HuH-7.5 (cell line): ENCODE measurements around the gene INPP1.
A peak's percentile ranks its signal among the peaks of the same experiment; 100 is the strongest.
"Not testable (repeated sequence)": the region's sequence is repeated elsewhere in the genome, so short reads cannot be mapped to it uniquely, and the experiment has no call there.

Source experiments
- DNase-seq: peaks from one replicate; pipeline ENCODE4 v3.0.0; 2011; ENCODE audit warnings: low spot score

INPP1 gene, protein sequence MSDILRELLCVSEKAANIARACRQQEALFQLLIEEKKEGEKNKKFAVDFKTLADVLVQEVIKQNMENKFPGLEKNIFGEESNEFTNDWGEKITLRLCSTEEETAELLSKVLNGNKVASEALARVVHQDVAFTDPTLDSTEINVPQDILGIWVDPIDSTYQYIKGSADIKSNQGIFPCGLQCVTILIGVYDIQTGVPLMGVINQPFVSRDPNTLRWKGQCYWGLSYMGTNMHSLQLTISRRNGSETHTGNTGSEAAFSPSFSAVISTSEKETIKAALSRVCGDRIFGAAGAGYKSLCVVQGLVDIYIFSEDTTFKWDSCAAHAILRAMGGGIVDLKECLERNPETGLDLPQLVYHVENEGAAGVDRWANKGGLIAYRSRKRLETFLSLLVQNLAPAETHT

DNA sequence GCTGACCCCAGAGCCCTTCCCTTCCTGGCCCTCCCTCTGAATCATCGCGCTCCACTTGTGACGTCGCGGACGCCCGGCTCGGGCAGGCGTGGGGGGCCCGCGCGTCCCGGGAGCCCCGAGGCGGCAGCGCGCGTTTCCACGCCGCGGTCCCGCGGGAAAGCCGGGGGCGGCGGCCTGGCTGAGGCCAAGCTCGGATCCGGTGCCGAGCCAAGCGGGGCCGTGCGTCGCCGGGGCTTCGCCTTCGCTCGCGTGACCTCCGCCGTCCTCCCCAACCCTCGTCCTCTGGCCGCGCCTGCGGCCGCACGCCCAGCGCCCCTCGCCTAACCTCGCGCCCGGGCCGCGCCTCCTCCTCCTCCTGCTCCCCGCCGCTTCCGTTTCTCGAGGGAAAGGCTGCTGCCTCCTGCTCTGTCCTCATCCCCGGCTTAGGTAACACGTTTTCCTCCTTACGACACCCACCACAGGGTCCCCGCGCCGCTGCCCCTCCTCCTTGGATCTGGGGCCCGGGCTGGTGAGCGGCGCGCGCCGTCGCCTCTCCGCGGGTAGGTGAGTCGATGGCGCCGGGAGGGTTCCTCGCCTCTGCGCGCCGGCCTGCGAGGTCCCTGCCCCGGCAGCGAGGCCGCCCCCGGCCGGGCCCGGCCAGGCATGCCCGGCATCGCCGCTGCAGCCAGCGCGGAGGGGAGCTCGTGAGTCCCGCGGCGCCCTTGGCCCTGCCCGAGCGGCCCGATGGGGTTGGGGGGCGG lies at the start of gene INPP1:
TSS of gene INPP1 (plus strand) at position 54 of the 740 bp plus-strand sequence. CDS start 16,514 bp downstream, outside the sequence.
- DNase-seq: peak; percentile 27

DNA sequence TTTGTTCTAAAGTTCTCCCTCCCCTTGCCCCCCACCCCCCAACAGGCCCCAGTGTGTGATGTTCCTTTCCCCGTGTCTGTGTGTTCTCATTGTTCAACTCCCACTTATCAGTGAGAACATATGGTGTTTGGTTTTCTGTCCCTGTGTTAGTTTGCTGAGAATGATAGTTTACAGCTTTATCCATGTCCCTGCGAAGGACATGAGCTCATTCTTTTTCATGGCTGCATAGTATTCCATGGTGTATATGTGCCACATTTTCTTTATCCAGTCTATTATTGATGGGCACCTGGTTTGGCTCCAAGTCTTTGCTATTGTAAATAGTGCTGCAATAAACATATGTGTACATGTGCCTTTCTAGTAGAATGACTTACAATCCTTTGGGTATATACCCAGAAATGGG lies 45.5 kb upstream of the INPP1 start:
- not testable (repeated sequence) for DNase-seq

DNA sequence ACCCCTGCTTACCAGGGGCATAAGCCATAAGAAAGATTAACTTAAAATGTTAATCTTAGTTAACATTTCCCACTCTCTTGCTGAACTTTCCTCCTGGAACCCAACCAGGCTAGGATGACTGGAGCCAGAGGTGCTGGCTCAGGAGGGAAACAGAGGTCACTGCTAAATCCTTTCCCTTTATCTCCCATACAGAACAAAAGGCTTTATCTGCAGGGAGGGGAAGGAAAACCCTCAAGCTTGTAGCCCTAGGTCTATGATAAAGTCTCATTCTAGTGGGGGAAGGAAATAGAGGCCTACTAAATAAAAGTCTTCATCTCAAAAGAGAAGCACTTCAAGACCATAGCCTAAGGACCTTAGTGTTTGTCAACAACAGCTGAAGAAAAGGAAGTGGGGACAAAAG lies 42.4 kb upstream of the INPP1 start:
- no peak for DNase-seq

DNA sequence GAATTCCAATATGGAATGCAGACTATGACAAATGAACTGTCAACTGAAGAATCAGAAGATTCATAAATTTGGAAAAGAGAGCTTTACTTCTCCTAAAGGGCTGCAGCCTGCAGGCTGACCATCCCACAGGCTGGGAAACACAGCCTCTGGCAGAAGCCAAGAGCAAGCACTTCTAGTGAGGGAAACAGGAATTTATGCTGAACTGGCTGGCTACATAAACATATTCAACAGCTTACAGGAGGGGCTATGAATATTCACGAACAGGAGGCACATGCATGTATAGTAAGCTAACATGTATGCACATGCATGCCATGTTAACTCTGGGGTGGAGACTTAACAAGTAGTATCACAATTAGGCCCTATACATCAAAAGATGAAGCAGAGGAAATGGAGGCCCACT lies 41.3 kb upstream of the INPP1 start:
- no peak for DNase-seq

DNA sequence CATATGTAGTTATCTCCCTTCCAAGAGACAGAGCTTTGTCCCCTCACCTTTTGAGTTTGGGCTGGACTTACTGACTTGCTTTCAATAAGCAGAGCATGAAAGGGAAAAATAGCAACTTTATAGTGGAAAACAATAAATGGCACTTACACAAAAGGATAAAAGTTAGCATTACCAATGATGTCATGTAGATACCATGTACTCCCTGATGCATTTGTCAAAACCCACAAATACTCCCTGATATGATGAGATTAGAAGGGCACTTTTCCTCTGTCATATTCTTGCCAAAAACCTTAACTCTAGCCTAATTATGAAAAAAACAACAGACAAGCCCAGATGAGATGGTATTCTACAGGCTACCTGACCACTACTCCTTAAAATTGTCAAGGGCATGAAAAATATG lies 39.7 kb upstream of the INPP1 start:
- no peak for DNase-seq

DNA sequence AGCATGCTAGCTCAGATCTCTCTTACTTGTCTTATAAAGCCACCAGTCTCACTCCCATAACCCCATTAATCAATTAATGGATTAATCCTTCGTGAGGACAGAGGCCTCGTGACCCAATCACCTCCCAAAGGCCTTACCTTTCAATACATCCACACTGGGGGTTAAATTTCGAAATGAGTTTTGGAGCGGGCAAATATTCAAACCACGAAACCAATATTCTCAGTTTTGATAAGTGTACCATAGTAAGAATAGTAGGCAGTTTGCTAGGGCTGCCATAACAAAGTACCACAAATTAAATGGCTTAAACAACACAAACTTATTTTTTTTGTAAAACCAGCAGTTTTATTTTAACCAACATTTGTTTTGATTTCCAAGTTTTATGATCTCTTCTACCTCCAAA lies 39.0 kb upstream of the INPP1 start:
- DNase-seq: no peak

DNA sequence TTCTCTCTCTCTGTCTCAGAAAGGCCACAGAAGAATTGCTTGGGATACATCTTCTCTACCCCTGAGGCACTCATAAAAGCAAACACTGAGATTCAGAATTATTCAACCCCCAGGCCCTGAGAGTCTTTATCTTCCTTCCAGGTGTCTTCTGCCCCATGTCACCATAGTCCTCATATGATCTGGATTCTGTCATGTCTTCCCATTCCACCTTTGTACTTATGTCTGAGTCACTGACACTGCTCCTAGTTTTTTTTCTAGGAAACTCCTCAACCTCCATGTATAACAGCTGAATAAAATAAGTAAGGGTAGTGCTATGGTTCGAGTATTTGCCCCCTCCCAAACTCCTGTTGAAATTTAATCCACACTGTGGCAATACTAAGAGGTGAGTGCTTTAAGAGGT lies 35.4 kb upstream of the INPP1 start:
- DNase-seq: no peak

DNA sequence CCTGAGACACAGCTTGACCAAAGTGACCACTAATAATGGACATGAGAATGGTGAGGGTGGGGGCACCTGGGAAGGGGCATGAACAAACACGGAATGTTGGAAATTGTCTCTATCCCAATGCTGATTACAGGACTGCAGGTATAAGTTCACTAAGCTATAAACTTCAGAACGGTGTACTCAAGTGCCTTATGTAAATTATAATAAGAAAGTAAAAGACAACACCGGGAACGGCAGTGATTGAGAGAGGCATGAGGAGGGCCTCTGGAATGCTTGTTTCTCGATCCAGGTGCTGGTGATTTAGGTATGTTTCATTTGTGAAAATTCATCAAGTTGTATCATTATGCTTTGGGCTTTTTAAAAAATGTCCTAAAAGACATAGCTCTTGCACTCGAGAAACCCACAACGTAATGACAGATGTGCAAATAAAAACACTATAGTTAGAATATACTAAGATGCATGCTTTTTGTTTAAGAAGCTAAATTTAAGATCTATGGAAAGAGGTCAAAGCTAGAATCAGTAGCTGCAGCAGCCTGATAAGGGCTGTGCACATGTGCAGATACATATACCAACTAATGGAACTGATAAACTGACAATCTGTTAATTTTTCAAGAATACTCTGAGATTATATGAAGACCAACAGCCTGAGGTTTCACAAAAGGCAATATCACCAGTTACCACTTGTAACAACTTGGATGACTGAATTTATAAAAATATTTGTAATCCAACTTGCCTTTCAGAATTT lies 31.3 kb upstream of the INPP1 start:
- no peak for DNase-seq

DNA sequence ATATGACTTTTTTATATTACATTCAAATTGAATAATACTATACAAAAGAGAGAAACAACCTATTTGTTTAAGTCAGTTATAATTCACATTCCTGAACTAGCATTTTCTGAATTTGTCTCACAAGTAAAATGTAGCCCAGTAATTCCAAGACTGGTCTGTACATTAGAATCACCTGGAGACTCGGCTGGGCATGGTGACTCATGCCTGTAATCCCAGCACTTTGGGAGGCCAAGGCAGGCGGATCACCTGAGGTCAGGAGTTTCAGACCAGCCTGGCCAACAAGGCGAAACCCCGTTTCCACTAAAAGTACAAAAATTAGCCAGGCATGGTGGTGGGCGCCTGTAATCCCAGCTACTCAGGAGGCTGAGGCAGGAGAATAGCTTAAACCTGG lies 30.8 kb upstream of the INPP1 start:
- DNase-seq: not testable (repeated sequence)

DNA sequence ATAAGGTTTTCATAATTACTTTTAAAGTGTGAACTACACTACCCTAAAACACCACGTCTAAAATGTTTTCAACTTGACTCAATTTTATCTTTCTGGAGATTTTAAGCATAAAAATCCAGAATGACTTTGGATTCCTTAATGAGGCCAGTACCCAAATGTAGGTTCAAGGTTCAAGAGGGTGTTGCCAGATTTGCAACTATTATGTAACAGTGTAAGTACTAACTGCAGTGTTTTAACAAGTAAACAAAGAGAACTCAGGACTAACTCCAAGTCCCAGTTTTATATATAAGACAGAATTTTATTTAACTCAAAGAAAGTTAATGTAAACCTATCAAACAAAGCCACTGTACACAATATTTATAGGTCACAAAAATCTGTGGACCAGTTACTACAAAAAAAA lies 29.5 kb upstream of the INPP1 start:
- DNase-seq: no peak

DNA sequence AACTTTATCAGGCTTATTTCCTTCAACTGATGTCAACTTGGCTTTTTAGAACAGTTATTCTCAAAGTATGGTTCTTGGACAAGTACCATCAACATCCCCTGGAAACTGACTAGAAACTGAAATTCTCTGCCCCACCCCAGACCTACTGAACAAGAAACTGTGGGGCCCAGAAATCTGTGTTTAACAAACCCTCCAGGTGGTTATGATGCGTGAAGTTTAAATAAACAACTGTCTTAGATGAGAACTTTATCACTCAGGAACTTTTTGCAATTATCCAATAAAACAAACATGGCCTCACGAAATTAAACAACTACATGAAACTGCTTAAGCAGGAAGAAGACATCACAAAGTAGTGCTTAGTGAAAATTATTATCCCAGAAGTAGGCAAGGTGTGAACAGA lies 28.1 kb upstream of the INPP1 start:
- no peak for DNase-seq

DNA sequence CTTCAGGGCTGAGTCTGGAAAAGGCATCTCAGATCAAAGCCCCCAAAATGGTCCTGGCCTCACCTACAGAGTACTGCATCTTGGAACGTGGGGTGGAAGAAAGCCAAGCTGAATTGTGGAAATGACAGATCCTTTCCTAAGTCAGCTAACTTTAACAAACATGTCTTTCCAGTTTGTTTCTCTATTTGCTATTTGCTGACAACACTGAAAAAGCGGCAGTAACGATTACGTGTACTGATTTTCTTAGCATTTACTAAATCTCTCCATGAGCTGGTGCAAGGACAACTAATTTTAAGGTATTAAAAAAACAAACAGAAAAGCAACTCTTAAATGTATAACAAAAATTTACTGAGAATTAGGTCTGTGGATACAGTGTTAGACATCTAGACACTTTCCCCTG lies 24.9 kb upstream of the INPP1 start:
- DNase-seq: no peak

DNA sequence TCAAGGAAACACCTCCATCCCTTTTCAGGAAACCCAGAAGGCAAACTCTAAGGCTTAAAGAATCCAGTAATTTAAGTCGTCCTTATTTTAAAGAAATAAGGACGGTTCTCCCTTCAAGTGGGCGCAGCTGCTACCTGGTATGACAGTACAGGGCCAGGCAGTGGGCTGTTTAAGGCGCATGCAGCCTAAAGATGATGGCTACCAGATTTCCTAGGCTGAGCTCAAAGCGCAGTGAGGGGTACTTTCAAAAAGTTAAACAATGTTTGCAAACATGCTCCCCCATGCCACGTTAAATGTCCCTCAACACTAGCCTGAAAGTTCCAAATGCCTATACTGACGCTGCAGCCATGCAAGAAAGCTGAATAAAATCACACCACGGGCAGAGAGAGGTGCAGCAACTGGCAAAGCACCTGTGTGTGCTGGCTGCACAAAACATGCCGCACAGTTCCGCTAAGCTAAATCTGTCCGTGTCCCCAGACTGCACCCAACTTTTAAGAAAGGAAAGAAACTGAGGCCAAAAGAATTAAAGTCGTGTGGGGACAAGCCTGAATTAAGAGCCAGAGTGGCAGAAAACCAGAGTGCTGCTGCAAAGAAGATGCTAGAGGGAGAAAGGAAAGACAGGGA lies 24.3 kb upstream of the INPP1 start:
- DNase-seq: no peak

DNA sequence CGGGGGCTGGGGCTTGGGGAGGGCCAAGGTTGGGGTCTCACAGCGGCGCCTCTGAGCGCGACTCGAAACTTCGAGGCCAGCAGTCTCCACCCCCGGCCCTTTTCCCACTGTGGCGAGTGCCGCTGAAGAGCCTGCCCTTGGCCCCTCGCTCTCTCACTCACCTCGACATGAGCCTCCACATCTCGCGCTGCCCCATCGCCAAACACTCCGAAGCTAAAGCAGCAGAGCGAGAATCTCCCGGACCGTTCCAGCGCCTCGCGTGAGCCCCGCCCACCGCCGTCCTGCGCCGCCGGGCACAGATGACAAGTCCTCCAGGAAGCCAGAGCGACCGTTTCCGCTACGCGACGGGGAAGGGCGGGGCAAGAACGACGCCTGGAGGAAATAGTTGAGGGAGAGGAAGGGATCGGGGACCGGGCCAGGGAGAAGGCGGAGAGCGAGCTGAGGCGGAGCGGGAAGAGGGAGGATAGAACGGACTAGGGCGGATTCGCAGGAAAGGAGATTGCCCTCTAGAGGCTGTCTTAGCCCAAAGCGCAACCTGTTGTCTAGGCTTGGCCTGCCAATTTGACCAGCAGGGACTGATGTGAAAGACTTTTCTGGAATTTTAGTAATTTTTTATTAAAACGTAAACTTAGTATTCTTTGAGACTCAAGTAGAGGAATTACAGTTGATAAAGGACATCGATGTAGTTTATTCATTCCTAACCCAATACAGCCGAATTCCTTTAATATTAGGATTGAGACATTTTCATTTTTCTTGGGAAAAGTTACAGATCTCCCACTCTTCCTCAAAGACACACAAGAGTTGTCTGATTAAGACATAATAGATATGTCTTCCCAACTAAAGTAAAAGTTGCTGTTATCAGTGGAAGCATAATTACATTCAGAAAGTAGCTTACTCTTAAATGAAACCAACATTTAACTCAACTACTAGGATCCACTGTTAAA lies 23.6 kb upstream of the INPP1 start, which contains the start of gene HIBCH:
TSS of gene HIBCH (minus strand) at position 272 of the 944 bp plus-strand sequence. CDS start at position 196, 76 bp downstream.
- peak; percentile 57 for DNase-seq

DNA sequence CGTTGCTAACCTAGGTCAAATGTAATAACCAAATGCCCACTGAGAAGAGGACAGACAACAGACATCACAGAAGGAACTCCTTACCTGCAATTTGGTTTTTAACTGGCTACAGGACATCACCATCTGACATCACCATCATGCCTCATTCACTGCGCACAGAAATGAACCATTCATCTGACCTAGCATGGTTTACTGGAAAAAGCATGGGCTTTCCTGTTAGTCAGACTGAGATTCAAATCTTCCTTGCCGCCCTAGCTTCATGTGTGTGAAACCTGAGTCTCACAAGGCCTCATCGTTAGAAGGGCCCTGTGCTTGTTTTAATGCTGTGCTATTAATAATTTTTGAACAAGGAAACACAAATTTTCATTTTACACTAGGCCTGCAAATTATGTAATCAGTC lies 22.7 kb upstream of the INPP1 start:
- no peak for DNase-seq

DNA sequence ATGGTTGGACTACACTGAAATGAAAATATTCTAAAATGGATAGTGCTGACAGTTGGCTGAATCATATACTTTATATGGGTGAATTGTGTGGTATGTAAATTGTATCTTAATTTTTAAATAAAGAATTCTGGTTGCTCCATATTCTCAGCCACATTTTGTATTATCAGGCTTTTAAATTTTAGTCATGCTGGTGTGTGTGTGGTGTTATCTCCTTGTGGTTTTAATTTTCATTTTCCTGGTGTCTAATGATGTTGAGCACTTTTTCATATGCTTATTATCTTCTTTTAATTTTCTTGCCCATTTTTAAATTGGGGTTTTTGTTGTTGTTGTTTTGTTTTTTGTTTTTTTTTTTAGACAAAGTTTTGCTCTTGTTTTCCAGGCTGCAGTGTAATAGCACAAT lies 20.0 kb upstream of the INPP1 start:
- DNase-seq: no peak

DNA sequence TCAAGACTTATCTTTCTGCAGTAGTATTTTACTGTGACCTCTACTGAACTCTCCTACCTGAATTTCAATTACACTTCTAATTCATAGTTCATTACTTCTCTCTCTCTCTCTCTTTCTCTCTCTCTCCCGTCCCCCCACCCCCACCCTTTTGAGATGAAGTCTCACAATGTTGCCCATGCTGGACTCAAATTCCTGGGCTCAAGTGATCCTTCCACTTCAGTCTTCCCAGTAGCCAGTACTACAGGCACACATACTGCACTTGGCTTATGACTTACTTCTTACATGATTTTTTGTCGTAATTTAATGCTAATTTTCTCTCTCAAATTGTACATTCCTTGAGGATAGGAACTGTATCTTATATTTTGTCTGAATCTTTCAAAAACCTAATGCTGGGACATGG lies 17.8 kb upstream of the INPP1 start:
- no peak for DNase-seq

DNA sequence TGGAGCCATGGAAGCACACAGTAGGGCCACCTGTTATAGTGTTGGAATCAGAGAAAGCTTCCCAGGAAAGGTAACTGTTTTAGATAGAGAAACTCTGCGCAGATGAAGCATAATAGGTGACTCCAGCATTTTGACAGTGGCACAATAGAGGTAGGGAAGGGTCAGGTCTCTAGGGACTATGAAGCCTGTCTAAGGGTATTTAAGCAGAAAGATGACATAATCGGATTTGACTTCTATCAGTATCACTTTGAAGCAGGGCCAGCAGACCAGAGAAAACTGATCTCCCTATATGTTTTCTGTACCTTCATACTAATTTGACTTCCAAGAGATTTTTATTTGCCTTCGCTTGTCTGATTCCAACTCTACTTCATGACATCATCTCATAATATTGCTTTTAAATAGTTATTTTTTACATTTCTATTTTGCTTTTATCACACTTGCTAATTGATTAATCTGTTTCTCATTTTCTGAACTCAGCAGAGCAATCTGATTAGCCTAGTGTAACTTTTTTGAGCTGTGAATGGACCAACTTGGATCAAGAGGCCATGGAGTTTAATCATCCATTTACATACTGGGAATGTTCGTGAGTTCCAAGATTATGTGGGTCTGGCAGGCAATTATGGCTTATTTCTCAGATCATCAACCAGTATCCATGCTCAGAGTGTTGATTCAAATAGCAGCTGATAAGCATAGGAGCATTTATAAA lies 15.4 kb upstream of the INPP1 start:
- no peak for DNase-seq

DNA sequence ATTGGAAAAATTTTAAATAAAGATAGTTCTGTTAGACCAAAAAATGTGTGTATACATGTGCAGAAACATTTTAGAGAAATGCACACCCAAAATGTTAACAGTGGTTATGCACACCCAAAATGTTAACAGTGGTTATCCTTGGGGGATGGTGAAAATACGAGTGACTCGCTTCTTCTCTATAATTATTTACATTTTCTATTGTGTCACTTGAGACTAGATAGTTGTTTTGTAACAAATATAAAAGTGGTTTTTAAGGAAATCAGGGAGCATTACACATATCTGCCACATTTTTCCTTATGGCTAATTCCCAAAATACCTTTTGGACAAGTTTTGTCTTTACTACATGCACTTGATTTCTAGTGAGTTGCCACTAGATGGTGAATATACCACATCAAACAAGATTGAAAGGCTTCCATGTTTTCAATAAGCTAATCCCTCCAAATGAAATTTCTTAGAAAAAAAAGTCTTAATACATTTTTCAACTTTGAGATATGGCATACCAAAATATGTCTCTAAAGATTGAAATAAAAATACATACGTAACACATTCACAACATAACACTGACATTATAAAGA lies 14.7 kb upstream of the INPP1 start:
- no peak for DNase-seq

DNA sequence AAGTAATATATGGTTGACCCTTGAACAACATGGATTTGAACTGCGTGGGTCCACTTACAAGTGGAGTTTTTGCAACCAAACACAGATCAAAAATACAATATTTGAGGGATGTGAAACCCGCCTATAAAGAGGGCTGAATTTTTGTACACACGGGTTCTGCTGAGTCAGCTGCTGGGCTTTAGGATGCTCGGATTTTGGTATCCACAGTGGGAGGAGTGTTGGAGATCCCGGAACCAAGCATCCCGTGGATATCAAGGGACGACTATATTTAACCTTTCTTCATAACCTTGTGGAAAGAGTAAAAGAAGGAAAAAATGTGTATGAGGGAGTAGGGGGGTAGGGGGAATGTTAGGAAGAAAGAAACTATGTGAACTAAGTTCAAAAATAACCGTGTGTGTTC lies 10.0 kb upstream of the INPP1 start:
- DNase-seq: no peak
